Heart left ventricle (tissue), 16 donors: Measurements from ENCODE around the gene GNAQ. TPM values are rescaled to one million over a fixed set of nuclear protein-coding genes. Genes with fewer than 3 reads are reported as not detected.

Experiments used
- ATAC-seq, 4 donors: fragments of 200-7000 bp; cut with Tn5 transposase; one replicate each; pipeline ENCODE4 v1.9.1; 2020 to 2022; ENCODE audit warnings: moderate library complexity in 4 of 4, mild to moderate bottlenecking in 3 of 4, moderate number of reproducible peaks in 1 of 4
- DNase-seq, 5 donors: peaks; one replicate each; pipeline ENCODE4 v3.0.0-alpha.2; 2020
- H3K27ac ChIP-seq, 12 donors: fragments of 200-600 bp; sonication (generic) in 4 of 12; one replicate each; pipeline versions ENCODE4 v1.5.0 to v1.8.0; 2016 to 2022; ENCODE audit warnings: mild to moderate bottlenecking in 2 of 12
- H3K27me3 ChIP-seq, 9 donors: fragments of 200-600 bp; sonication (generic) in 2 of 9; one replicate each; pipeline versions ENCODE4 v1.5.1 to v1.8.0; 2016 to 2022; ENCODE audit warnings: mild to moderate bottlenecking in 3 of 9
- H3K36me3 ChIP-seq, 9 donors: fragments of 200-600 bp; sonication (generic) in 2 of 9; one replicate each; pipeline versions ENCODE4 v1.5.0 to v1.8.0; 2018 to 2022; ENCODE audit warnings: mild to moderate bottlenecking in 2 of 9
- H3K4me1 ChIP-seq, 12 donors: fragments of 200-600 bp; sonication (generic) in 4 of 12; one replicate each; pipeline versions ENCODE4 v1.5.0 to v1.8.0; 2016 to 2022; ENCODE audit warnings: mild to moderate bottlenecking in 3 of 12
- H3K4me3 ChIP-seq, 12 donors: fragments of 200-600 bp; sonication (generic) in 4 of 12; one replicate each; pipeline versions ENCODE4 v1.5.0 to v1.8.0; 2017 to 2022; ENCODE audit warnings: mild to moderate bottlenecking in 9 of 12, moderate library complexity in 4 of 12
- H3K9me3 ChIP-seq, 12 donors: fragments of 200-600 bp; sonication (generic) in 4 of 12; one replicate each; pipeline versions ENCODE4 v1.5.0 to v1.8.0; 2016 to 2022; ENCODE audit warnings: mild to moderate bottlenecking in 1 of 12
- CTCF ChIP-seq, 12 donors: fragments of 200-600 bp; sonication (generic) in 4 of 12; IDR thresholded peaks; one replicate each; pipeline versions ENCODE4 v1.5.0 to v1.8.0; 2018 to 2022; ENCODE audit warnings: antibody characterized with exemption in 12 of 12, mild to moderate bottlenecking in 5 of 12
- POLR2A ChIP-seq, 2 donors: fragments of 450-650 bp; IDR thresholded peaks; one replicate each; pipeline ENCODE4 v1.6.1; 2017; ENCODE audit warnings: antibody characterized with exemption in 2 of 2, mild to moderate bottlenecking in 2 of 2, moderate library complexity in 2 of 2
- WGBS, 4 donors: extraction: QIAGEN DNeasy Blood & Tissue Kit in 2 of 4; methylation state at CpG; one replicate each; pipeline versions ENCODE4 v1.1.5 to v1.1.7; 2013 to 2018; 5-methylcytosine and 5-hydroxymethylcytosine counted together
- intact Hi-C, 10 donors: fragments of 100-400 bp; cut with DNase I; formaldehyde crosslinking; loops; one replicate each; pipeline versions ENCODE4 v1.11.1 to v1.14.2; 2022
- polyA plus RNA-seq, 2 donors: library from polyadenylated mRNA; stranded (reverse); fragments of 200-250 nt; gene quantifications; one replicate each; pipeline ENCODE4 v1.2.3, GENCODE V29; 2013
- total RNA-seq, 9 donors: library from RNA; depleted of rRNA in 2 of 9; stranded (reverse); fragments of >200 nt in 2 of 9; fragmentation: NEBNext Ultra II Directional in 3 of 9; extraction: Animal tissue kit (Norgen Biotek cat#: 25700) in 3 of 9; gene quantifications; one replicate each; pipeline versions ENCODE4 v1.1.0 to v1.2.4, GENCODE V29; 2016 to 2023
- donor health status: ischemic (EF 13 %, LVEDD 7.1; RV severe dilation, severe dysfunction).
- donor health status: healthy with polysubstance abuse.
- donor health status: DM: no; HTN: yes; CAD: no.
- donor health status: DM: no; HTN: no; CAD: no.
- donor health status: ischemic (EF 25% LVEDD 6.9; RV normal size, moderate dysfunction).
- donor health status: ischemic (EF 25% LVEDD 5.7; RV mildly dilated, moderate dysfunction).
- donor health status: healthy.
- donor health status: DM: yes; HTN: yes; CAD: no.
- donor health status: ischemic (EF 35%, LVEDD 5.7; RV mildly dilated, moderate dysfunction).
- donor health status: nonischemic (EF 11% LVEDD 7.7; RV severe dilation, severe dysfunction).
- donor health status: DM: yes; HTN: yes; CAD: no.
- donor health status: PGD.
- donor health status: ischemic (EF 29% LVEDD 5.4; RV normal size, mild dysfunction).
- donor health status: nonischemic (EF 23%, LVEDD 6.1; RV moderate dilation, normal function).

Gene GNAQ
- total and polyA plus RNA-seq, 11 donors = 4.8 to 34.1 (median 11.3) TPM

- H3K9me3 ChIP-seq = no peaks in the 10 kb centered on the region
- no peaks in the 10 kb centered on the region for H3K27me3 ChIP-seq
- H3K4me3 ChIP-seq = no peak overlapping the region
- peak overlapping the region in 1 of 12 donors; percentile 38 for H3K27ac ChIP-seq
- ATAC-seq = peak in 2 of 4 donors; percentile 50 to 65
- peak in 3 of 5 donors; percentile 26 to 42 (median 35) for DNase-seq
- 16 to 35% (median 31%) methylated on average over 2 of the region's 2 CpGs for WGBS, 4 donors
- intact Hi-C loops = no loop called here
- H3K4me1 ChIP-seq = peaks cover 0 to 31% (median 7%) of the 10 kb centered on the region in 12 donors
- TF ChIP-seq CTCF (IDR thresholded peaks at IDR 0.05) (no peak), POLR2A (IDR thresholded peaks at IDR 0.05) (no peak)
- no peaks in the 10 kb centered on the region for H3K36me3 ChIP-seq
Observed at GRCh38 chr9:77876091-77876490, 155.5 kb downstream of the GNAQ start.

GRCh38 chr9:77872863-77873262, 158.7 kb downstream of the GNAQ start:
- DNase-seq = no peak
- peaks cover 0 to 14% (median 7%) of the 10 kb centered on the region in 12 donors for H3K4me1 ChIP-seq
- 75 to 84% (median 81%) methylated on average over 3 of the region's 3 CpGs for WGBS, 4 donors
- no peak for ATAC-seq
- no peak for TF ChIP-seq POLR2A (IDR thresholded peaks at IDR 0.05)
- no peak for TF ChIP-seq CTCF (IDR thresholded peaks at IDR 0.05)
- no peak overlapping the region for H3K4me3 ChIP-seq
- H3K9me3 ChIP-seq = no peaks in the 10 kb centered on the region
- intact Hi-C loops = no loop called here
- no peak overlapping the region for H3K27ac ChIP-seq
- H3K36me3 ChIP-seq = no peaks in the 10 kb centered on the region
- no peaks in the 10 kb centered on the region for H3K27me3 ChIP-seq

GRCh38 chr9:77872177-77872576, 159.4 kb downstream of the GNAQ start:
- no peak overlapping the region for H3K27ac ChIP-seq
- no peaks in the 10 kb centered on the region for H3K9me3 ChIP-seq
- TF ChIP-seq POLR2A (IDR thresholded peaks at IDR 0.05) = no peak
- H3K36me3 ChIP-seq = no peaks in the 10 kb centered on the region
- intact Hi-C loops = no loop called here
- no peak for ATAC-seq
- no peak overlapping the region for H3K4me3 ChIP-seq
- H3K4me1 ChIP-seq = peaks cover 0 to 14% (median 7%) of the 10 kb centered on the region in 12 donors
- H3K27me3 ChIP-seq = no peaks in the 10 kb centered on the region
- no peak for DNase-seq

GRCh38 chr9:77871483-77871882, 160.1 kb downstream of the GNAQ start:
- H3K36me3 ChIP-seq = no peaks in the 10 kb centered on the region
- no peaks in the 10 kb centered on the region for H3K9me3 ChIP-seq
- no peaks in the 10 kb centered on the region for H3K27me3 ChIP-seq
- ATAC-seq (no peak), DNase-seq (no peak)
- intact Hi-C loops = no loop called here
- no peak overlapping the region for H3K4me3 ChIP-seq
- no peak overlapping the region for H3K27ac ChIP-seq
- 94 to 98% (median 96%) methylated on average over 1 of the region's 1 CpG for WGBS, 4 donors
- TF ChIP-seq CTCF (IDR thresholded peaks at IDR 0.05) = no peak
- no peak for TF ChIP-seq POLR2A (IDR thresholded peaks at IDR 0.05)
- H3K4me1 ChIP-seq = peaks cover 0 to 10% (median 6%) of the 10 kb centered on the region in 12 donors

GRCh38 chr9:77866878-77867277, 164.7 kb downstream of the GNAQ start:
- no peak for DNase-seq
- H3K36me3 ChIP-seq = peaks cover 0 to 5% (median 0%) of the 10 kb centered on the region in 9 donors
- no peaks in the 10 kb centered on the region for H3K27me3 ChIP-seq
- WGBS, 4 donors = 91 to 100% (median 96%) methylated on average over 1 of the region's 1 CpG
- intact Hi-C loops = no loop called here
- H3K4me3 ChIP-seq = no peak overlapping the region
- TF ChIP-seq POLR2A (IDR thresholded peaks at IDR 0.05) (no peak), CTCF (IDR thresholded peaks at IDR 0.05) (no peak)
- no peak for ATAC-seq
- H3K4me1 ChIP-seq = peaks cover 0 to 18% (median 0%) of the 10 kb centered on the region in 12 donors
- H3K9me3 ChIP-seq = peaks cover 0 to 9% (median 0%) of the 10 kb centered on the region in 12 donors
- H3K27ac ChIP-seq = no peak overlapping the region
